GM12891 (cell line): Measurements from ENCODE around the gene CNTN5.

ENCODE experiments used
- POLR2A ChIP-seq: IDR thresholded peaks from 2 replicates; pipeline ENCODE4 v1.6.1; 2011; ENCODE audit warnings: low read depth, low read length, control low read depth
- SPI1 ChIP-seq: IDR thresholded peaks from 2 replicates; pipeline ENCODE4 v1.6.1; 2011; ENCODE audit warnings: low read depth, low read length, control low read depth

DNA sequence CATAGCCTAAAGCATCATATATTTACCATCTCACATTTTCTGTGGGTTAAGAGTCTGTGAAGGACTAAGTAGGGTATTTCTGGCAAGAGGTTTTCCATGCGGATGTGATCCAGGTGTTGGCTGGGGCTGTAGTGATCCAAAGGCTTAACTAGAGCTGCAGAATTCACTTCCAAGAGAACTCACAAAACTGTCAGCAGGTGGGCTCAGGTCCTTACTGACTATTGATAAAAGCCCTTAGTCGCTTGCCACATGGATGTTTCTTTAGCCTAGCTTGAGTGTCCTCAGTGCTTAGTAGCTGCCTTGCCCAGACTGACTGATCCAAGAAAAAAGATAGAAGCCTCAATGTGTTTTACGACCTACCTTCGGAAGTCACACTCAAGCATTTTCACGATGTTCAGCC is 250.8 kb downstream of the CNTN5 start:
- TF ChIP-seq POLR2A (no peak), SPI1 (no peak)
